NCI-H82 (cell line): Measurements from ENCODE around the gene TPSB2.
"Not testable (repeated sequence)": the region's sequence is repeated elsewhere in the genome, so short reads cannot be mapped to it uniquely, and the experiment has no call there.

Experiments
- DNase-seq: peaks from one replicate; lab custom pipeline; 2025; lab: John Stamatoyannopoulos, UW

Gene TPSB2

GRCh38 chr16:1261131-1261892, 31.3 kb upstream of the TPSB2 start:
- peak; percentile 29 for DNase-seq

- DNase-seq: no peak
Measured at GRCh38 chr16:1260101-1260680, 30.2 kb upstream of the TPSB2 start.

GRCh38 chr16:1259760-1260068, 29.7 kb upstream of the TPSB2 start:
- DNase-seq: no peak

GRCh38 chr16:1258906-1259759, 29.1 kb upstream of the TPSB2 start:
- DNase-seq: no peak

- no peak for DNase-seq
Measured at GRCh38 chr16:1258225-1258600, 28.2 kb upstream of the TPSB2 start.

GRCh38 chr16:1257561-1258224, 27.7 kb upstream of the TPSB2 start:
- DNase-seq: no peak

GRCh38 chr16:1256874-1257322, 26.9 kb upstream of the TPSB2 start:
- no peak for DNase-seq

GRCh38 chr16:1256296-1256873, 26.4 kb upstream of the TPSB2 start:
- not testable (repeated sequence) for DNase-seq

- DNase-seq: not testable (repeated sequence)
Measured at GRCh38 chr16:1255276-1256122, 25.5 kb upstream of the TPSB2 start, which contains the start of gene TPSD1. TPSD1 (plus strand) TSS chr16:1256069; CDS start chr16:1256281, 212 bp downstream.

- not testable (repeated sequence) for DNase-seq
Measured at GRCh38 chr16:1254821-1255220, 24.8 kb upstream of the TPSB2 start.

- DNase-seq: not testable (repeated sequence)
Measured at GRCh38 chr16:1253701-1254364, 23.8 kb upstream of the TPSB2 start.

- DNase-seq: not testable (repeated sequence)
Measured at GRCh38 chr16:1249031-1249755, 19.2 kb upstream of the TPSB2 start.

- not testable (repeated sequence) for DNase-seq
Measured at GRCh38 chr16:1247903-1248537, 18.0 kb upstream of the TPSB2 start.

- DNase-seq: no peak
Measured at GRCh38 chr16:1245452-1246020, 15.6 kb upstream of the TPSB2 start.

- no peak for DNase-seq
Measured at GRCh38 chr16:1244881-1245280, 14.9 kb upstream of the TPSB2 start.

- DNase-seq: not testable (repeated sequence)
Measured at GRCh38 chr16:1243907-1244850, 14.2 kb upstream of the TPSB2 start.

- not testable (repeated sequence) for DNase-seq
Measured at GRCh38 chr16:1243363-1243762, 13.4 kb upstream of the TPSB2 start.

- DNase-seq: not testable (repeated sequence)
Measured at GRCh38 chr16:1241081-1241480, 11.1 kb upstream of the TPSB2 start.
